ENCODE data around the gene ALCAM.

The ALCAM gene

DNA sequence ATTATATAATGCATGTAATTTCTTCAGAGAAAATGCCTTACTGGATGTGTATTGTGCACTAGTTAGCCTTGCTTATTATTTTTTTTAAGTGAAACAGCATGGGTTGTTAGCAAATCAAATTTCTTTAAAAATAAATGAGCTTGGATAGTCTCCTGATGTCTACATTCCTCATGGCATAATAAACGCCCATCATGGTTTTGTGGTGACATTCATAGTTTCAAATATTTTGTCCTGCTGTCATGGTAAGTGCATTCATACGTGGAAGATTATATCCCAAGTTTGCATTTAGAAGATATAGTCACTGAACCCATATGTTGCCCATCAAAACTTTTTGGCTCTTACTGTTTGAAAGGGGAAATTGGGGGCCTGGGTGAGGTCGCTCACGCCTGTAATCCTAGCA, 130.7 kb downstream of the ALCAM start:
- no peak for DNase-seq

DNA sequence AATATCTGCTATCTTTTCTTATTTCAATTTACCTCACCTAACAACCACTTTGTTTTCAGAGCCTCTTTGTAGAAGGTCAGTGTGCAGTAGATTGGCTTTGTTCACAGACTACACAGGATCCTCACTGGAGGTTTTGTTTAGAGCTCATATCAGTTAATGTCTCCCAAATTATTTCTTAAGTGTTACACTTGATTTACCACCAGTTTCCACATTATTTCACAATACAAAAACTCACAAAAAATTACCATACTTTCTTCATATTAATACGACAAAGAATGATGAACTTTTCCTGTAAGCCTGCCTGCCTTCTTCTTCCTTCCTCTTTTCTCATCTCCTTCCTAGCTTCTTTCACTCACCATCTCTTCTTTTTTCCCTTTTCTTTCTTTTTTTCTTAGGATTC, 133.3 kb downstream of the ALCAM start:
- no peak for DNase-seq

DNA sequence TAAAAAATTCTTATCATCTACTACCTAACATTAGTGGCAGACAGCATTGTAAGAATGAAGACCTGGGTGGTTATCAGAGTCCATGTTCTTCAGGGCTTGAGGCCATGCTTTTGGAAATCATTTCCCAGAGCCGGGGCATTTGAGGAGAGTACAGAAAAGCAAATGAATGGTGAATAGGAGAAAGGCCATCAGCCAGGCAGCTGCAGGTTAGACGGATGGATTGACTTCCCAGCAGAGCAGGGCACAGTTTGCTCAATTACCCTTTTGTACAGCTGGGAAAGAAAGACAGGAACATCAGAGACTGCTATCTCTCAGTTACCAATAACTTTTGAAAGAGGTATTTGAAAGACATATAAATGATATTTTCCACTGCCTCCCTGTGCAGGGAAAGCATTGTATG, 135.6 kb downstream of the ALCAM start:
- no peak for DNase-seq

DNA sequence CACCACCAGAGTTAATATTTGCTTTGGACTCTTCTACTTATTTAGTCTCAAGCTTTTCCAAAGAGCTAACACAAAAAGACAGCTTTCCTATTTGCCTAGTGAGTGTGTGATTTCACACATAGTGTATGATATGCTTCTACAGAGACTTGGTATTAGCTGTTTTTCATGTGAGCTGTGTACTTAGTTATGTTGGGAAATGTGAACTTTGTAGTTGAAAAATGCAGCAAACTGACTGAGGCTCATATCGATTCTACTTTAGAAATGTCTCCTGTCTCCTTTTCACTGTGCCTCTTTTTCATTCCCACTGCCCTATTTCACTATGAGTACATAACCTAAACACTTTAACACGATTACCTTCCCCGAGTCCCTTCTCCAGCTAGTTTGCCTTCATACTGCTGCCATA, 136.5 kb downstream of the ALCAM start:
- no peak for DNase-seq

DNA sequence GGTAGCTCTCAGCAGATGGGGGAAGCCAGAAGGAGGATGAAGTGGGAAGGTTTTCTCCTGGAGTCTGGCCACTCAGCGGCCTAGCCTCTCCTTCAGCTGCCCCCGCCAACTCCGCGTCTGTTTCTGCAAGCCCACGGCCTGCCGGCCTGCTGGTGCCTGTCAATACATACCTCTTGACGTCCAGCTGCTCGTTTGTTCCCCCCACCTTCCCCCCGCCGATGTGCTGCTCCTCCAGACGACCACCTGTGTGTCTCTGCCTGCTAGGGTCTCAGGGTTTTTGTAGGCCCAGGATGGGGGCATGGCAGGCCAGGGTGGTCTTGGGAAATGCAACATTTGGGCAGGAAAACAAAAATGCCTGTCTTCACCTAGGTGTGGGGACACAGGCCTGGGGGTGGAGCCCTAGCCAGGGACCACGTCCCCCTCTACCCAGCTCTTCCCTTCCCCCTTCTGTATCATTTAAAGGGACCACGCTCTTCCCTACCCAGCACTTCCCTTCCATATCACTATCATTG, 137.8 kb downstream of the ALCAM start:
- DNase-seq: no peak

DNA sequence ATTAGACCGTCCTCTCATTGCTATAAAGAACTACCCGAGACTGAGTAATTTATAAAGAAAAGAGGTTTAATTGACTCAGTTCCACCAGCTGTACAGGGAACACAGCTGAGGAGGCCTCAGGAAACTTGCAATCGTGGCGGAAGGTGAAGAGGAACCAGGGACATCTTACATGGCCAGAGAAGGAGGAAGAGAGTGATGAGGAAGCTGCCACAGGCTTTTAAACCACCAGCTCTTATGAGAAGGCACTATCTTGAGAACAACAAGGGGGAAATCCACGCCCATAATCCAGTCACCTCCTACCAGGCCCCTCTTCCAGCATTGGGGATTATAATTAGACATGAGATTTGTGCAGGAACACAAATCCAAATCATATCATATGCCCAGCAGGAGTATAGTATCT, 138.5 kb downstream of the ALCAM start:
- DNase-seq: no peak

GRCh38 chr3:105511031-105511430, 144.3 kb downstream of the ALCAM start:
- DNase-seq: no peak

DNA sequence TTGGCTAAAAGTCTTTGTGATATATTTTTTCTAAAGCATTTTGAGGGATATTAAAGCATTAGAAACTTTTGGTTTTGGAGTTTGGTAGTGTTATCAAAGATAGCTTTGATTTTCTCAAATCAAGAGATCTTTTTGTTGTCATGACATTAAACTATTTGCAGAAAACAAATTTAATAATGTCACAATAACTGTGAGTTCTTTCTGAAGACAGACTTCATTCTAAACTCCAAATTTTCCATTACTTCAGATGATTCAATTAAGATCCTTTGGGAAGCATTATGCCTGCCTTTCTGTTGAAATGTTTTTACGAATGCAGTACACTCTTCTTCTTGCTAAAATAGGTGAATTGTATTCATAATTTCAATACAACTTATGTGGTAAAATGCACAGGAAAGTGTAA, 145.4 kb downstream of the ALCAM start:
- no peak for DNase-seq

- DNase-seq: no peak
Measured at GRCh38 chr3:105513042-105513441, 146.3 kb downstream of the ALCAM start.

DNA sequence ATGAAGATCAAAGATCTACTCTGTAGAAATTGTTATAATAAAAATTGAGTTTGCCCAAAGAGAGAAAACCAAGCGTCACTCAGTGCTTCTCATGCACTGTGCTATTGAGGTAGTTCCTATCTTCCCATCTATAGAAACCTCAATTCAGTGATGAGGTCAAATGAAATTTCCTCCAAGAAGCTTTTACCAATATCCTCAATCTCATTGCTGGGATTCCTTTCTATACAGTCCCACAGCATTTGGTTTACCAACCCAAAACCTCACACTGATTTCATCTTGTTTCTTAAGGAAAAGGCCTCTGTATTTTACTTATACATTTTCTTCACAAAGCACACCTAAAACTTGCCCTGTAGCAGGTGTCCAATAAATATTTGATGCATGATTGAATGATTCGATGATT, 147.2 kb downstream of the ALCAM start:
- DNase-seq: no peak

GRCh38 chr3:105515372-105515771, 148.7 kb downstream of the ALCAM start:
- DNase-seq: no peak

GRCh38 chr3:105516972-105517371, 150.3 kb downstream of the ALCAM start:
- DNase-seq: no peak

- no peak for DNase-seq
Measured at GRCh38 chr3:105518203-105518602, 151.5 kb downstream of the ALCAM start.

DNA sequence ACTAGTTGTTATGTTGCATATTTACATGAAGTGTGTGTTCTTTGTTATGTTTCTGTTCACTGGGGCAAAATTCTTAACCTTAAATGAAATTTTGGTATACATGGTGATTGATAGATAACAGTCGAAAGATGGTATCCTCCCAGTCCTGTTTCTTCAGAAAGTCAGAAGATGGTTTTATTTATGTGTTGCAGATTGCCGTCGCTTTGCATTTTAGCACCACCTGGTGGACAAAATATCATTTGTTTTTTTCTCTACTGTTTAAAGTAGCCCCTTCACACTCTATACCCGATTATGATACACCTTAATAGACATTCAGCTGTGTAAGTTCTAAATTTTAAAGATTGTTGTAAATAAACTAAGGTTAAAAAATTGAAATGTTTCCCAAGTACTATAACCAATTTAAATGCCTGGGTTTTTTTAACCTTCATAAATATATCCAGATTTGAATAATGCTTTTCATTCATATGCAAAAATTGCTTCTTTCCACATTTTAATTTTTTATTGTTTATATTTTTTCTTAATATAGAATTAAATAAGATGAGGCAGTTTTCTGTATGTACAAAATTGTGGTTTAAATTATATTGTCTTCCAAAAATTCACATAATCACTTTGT, 152.2 kb downstream of the ALCAM start:
- DNase-seq: peak in 1 of 2 experiments; percentile 8

GRCh38 chr3:105521770-105522169, 155.1 kb downstream of the ALCAM start:
- DNase-seq: no peak

DNA sequence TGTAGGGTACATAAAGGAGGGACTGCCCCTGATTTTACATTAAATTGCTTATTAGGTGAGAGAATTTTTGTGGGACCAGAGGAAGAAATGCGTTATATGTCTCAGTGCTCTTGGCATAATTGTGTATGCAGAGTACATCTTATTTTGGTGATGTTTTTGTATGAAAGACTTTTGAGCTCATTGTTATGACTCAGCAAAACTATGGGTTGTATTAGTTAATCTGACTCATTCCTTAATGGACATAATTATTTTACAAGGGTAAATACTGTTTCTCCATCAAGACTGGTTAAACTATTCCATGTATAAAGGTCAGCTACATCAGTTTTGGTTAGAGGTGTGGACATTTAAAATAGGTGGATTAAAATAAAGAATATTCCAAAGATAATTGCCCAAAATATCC, 156.8 kb downstream of the ALCAM start:
- no peak for DNase-seq

GRCh38 chr3:105525531-105525930, 158.8 kb downstream of the ALCAM start:
- DNase-seq: no peak

GRCh38 chr3:105526360-105527111, 159.8 kb downstream of the ALCAM start:
- DNase-seq: no peak

DNA sequence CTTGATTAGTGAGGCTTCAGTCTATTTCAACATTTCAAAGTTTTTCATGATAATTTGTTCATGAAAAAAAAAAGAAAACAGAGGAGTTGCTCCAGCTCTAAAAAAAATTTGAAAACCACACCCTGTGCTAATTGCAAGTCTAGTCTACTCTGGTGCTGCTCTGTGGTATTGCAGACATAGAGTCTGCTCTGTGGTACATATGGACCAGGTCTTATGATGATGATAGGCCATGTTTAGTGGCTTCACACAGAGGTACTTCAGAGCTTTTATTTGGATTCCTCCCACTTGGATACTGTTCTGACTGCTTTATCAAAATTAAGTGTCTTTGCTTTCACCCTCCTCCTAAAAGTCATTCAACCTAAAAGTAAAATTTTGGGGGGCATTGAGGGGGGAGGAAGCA, 160.8 kb downstream of the ALCAM start:
- DNase-seq: no peak

DNA sequence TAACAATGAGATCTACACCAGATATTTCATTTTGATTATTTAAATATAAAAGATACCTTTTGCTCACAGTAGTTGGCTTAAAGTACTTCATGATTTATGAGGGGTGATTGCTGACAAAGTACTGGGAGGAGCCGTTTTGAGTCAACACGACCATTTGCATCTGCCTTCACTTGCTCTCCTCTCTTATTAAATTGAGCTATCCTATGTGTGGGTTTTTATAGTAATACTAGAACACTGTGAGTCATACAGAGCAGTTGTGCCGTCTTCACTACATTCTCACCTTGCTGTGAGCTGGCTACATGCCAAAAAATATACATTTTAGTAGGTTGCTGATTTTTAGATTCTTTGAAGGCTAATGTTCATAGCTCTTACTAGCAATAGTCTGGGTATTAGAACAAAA, 161.2 kb downstream of the ALCAM start:
- DNase-seq: peak; percentile 1 to 10

DNA sequence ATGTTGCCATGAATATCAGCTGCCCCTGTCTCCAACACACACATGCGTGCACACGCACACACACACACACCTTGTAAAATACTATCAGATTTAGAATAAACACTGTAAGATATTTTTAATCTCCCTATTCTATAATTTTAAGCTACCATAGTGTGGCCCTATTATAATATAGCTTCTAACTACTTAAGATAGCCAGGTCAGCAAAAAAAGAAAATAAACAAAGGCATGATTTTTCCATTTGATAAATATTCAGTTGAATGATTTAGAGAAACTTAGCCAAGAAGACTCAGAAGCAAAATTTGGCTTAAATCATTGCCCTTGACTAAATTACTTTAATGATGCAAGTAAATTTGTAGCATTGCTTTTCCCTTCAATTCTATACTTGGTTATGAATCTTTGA, 162.2 kb downstream of the ALCAM start:
- no peak for DNase-seq

DNA sequence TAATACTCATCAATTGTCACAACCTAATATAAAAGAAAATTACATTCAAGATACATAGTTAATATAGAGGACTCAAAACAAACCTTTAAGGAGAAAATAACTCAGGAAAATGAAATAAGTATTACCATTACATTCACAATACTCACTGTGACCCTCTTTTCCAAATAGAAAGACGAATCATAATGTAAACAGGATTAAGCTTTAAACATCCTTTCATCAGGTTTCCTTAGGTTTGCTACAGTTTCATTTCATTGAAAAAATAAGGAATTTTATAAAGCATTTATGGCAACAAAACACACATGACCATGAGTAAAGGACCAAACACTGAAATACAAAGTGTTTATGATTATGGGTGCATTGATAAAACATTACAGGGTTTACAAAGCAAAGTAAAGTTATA, 162.7 kb downstream of the ALCAM start:
- no peak for DNase-seq

- no peak for DNase-seq
Measured at GRCh38 chr3:105532251-105532650, 165.5 kb downstream of the ALCAM start.

- DNase-seq: no peak
Measured at GRCh38 chr3:105533960-105534359, 167.3 kb downstream of the ALCAM start.

- DNase-seq: no peak
Measured at GRCh38 chr3:105534491-105534890, 167.8 kb downstream of the ALCAM start.
